ENCODE results near the gene AHI1. TPM values are rescaled to one million over a fixed set of nuclear protein-coding genes. Genes with fewer than 3 reads are reported as not detected.
"Not testable (repeated sequence)": the region's sequence is repeated elsewhere in the genome, so short reads cannot be mapped to it uniquely, and the experiment has no call there.

AHI1 gene
- polyA plus RNA-seq, 1 donor = 26.5 TPM

- no peaks in the 10 kb centered on the region for H3K4me1 ChIP-seq (ENCODE audit: control insufficient read depth, insufficient read depth, low read length)
- H3K36me3 ChIP-seq (ENCODE audit: control insufficient read depth, insufficient read depth, low read length) = no peaks in the 10 kb centered on the region
- H3K4me3 ChIP-seq (ENCODE audit: low read length) = no peak overlapping the region
- H3K27me3 ChIP-seq (ENCODE audit: control insufficient read depth, insufficient read depth, low read length) = no peaks in the 10 kb centered on the region
- H3K27ac ChIP-seq (ENCODE audit: low read length) = no peak overlapping the region
- DNase-seq = no peak
- no peaks in the 10 kb centered on the region for H3K9me3 ChIP-seq (ENCODE audit: control insufficient read depth, low read depth, low read length)
Measured at GRCh38 chr6:135344526-135344925, 153.0 kb downstream of the AHI1 start.

- not testable (repeated sequence) for H3K27me3 ChIP-seq (ENCODE audit: control insufficient read depth, insufficient read depth, low read length); H3K4me1 ChIP-seq (ENCODE audit: control insufficient read depth, insufficient read depth, low read length); H3K4me3 ChIP-seq (ENCODE audit: low read length); DNase-seq; H3K9me3 ChIP-seq (ENCODE audit: control insufficient read depth, low read depth, low read length); H3K36me3 ChIP-seq (ENCODE audit: control insufficient read depth, insufficient read depth, low read length); H3K27ac ChIP-seq (ENCODE audit: low read length)
- 100% methylated on average over 1 of the region's 8 CpGs for WGBS (ENCODE audit: insufficient coverage, low lambda C conversion rate)
Measured at GRCh38 chr6:135339920-135340319, 157.6 kb downstream of the AHI1 start.

DNA sequence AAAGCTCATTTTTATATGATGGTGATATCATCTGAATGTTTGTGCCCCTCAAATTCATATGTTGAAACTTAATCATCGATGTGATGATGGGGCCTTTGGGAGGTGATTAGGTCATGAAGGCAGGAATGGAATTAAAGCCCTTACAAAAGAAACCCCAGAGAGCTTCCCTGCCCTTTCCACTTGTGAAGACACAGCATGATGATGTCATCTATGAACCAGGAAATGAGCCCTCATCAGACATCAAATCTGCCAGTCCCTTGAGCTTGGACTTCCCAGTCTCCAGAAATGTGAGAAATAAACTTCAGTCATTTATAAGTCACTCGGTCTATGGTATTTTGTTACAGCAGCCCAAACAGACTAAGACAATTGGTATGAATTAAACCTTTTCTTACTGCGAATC lies 163.4 kb downstream of the AHI1 start:
- no peaks in the 10 kb centered on the region for H3K27me3 ChIP-seq (ENCODE audit: control insufficient read depth, insufficient read depth, low read length)
- no peak overlapping the region for H3K4me3 ChIP-seq (ENCODE audit: low read length)
- no CpG with 5 or more reads among the region's 3 CpGs for WGBS (ENCODE audit: insufficient coverage, low lambda C conversion rate)

GRCh38 chr6:135331002-135331401 lies 166.5 kb downstream of the AHI1 start:
- Histone ChIP-seq H3K36me3 (ENCODE audit: control insufficient read depth, insufficient read depth, low read length) (no peaks in the 10 kb centered on the region), H3K27me3 (ENCODE audit: control insufficient read depth, insufficient read depth, low read length) (no peaks in the 10 kb centered on the region), H3K27ac (ENCODE audit: low read length) (no peak overlapping the region), H3K4me1 (ENCODE audit: control insufficient read depth, insufficient read depth, low read length) (no peaks in the 10 kb centered on the region), H3K9me3 (ENCODE audit: control insufficient read depth, low read depth, low read length) (no peaks in the 10 kb centered on the region), H3K4me3 (ENCODE audit: low read length) (no peak overlapping the region)
- 100% methylated on average over 1 of the region's 2 CpGs for WGBS (ENCODE audit: insufficient coverage, low lambda C conversion rate)
- DNase-seq = no peak

More for the DNA sequence above, 163.4 kb downstream of the AHI1 start:
- Histone ChIP-seq H3K27ac (ENCODE audit: low read length) (no peak overlapping the region), H3K9me3 (ENCODE audit: control insufficient read depth, low read depth, low read length) (no peaks in the 10 kb centered on the region), H3K36me3 (ENCODE audit: control insufficient read depth, insufficient read depth, low read length) (no peaks in the 10 kb centered on the region), H3K4me1 (ENCODE audit: control insufficient read depth, insufficient read depth, low read length) (no peaks in the 10 kb centered on the region)
- no peak for DNase-seq

DNA sequence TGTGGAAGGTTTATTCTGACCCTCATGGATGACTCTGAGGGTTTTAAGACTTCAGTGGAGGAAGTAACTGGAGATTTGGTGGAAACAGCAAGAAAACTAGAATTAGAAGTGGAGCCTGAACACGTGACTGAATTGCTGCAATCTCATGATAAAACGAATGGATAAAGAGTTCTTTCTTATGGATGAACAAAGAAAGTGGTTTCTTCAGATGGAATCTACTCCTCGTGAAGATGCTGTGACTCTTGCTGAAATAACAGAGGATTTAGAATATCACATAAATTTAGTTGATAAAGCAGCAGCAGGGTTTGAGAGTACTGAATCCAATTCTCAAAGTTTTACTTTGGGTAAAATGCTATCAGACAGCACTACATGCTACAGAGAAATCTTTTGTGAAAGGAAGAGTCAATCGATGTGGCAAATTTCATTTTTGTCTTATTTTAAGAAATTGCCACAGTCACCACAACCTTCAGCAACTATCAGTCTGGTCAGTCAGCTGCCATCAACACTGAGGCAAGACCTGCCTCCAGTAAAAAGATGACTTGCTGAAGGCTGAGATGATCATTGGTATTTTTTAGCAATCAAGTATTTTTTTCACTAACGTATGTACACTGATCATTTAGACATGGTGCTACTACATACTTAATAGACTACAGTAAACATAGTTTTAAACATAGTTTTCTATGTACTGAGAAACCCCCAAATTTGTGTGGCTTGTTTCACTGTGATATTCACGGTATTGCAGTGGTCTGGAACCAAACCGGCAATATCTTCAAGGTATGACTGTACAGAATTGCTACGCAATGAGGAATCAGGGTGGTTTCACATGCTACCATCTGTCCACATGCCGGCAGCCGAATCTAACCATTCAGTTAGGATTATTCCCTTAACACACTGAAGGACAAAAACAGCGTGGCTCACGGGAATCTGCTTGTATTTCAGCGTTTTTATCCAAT lies 167.4 kb downstream of the AHI1 start:
- no peaks in the 10 kb centered on the region for H3K4me1 ChIP-seq (ENCODE audit: control insufficient read depth, insufficient read depth, low read length)
- H3K27me3 ChIP-seq (ENCODE audit: control insufficient read depth, insufficient read depth, low read length) = no peaks in the 10 kb centered on the region
- no peak overlapping the region for H3K27ac ChIP-seq (ENCODE audit: low read length)
- DNase-seq = no peak
- H3K4me3 ChIP-seq (ENCODE audit: low read length) = no peak overlapping the region
- no peaks in the 10 kb centered on the region for H3K36me3 ChIP-seq (ENCODE audit: control insufficient read depth, insufficient read depth, low read length)
- H3K9me3 ChIP-seq (ENCODE audit: control insufficient read depth, low read depth, low read length) = no peaks in the 10 kb centered on the region
- WGBS (ENCODE audit: insufficient coverage, low lambda C conversion rate) = 98% methylated on average over 5 of the region's 13 CpGs

DNA sequence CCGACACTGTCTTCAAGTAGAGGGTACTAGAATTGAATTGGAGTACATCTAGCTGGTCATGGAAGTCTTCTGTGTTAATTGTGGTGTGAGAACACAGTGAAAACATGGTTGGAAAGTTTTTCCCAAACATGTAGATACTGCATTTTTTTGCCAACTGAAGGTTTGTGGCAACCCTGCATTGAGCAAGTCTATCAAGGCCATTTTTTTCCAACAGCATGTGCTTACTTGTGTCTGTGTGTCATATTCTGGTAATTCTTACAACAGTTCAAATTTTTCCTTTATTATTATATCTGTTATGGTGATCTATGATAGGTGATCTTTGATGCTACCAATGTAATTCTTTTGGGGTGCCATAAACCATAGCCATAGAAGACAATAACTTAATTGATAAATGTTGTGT lies 169.4 kb downstream of the AHI1 start:
- Histone ChIP-seq H3K4me1 (ENCODE audit: control insufficient read depth, insufficient read depth, low read length) (no peaks in the 10 kb centered on the region), H3K4me3 (ENCODE audit: low read length) (no peak overlapping the region), H3K36me3 (ENCODE audit: control insufficient read depth, insufficient read depth, low read length) (no peaks in the 10 kb centered on the region), H3K9me3 (ENCODE audit: control insufficient read depth, low read depth, low read length) (no peaks in the 10 kb centered on the region), H3K27me3 (ENCODE audit: control insufficient read depth, insufficient read depth, low read length) (no peaks in the 10 kb centered on the region), H3K27ac (ENCODE audit: low read length) (no peak overlapping the region)
- DNase-seq = no peak
- WGBS (ENCODE audit: insufficient coverage, low lambda C conversion rate) = no CpG with 5 or more reads among the region's 1 CpG

- WGBS (ENCODE audit: insufficient coverage, low lambda C conversion rate) = no CpG with 5 or more reads among the region's 4 CpGs
- Histone ChIP-seq H3K4me1 (ENCODE audit: control insufficient read depth, insufficient read depth, low read length) (no peaks in the 10 kb centered on the region), H3K4me3 (ENCODE audit: low read length) (no peak overlapping the region), H3K36me3 (ENCODE audit: control insufficient read depth, insufficient read depth, low read length) (no peaks in the 10 kb centered on the region), H3K27ac (ENCODE audit: low read length) (no peak overlapping the region), H3K27me3 (ENCODE audit: control insufficient read depth, insufficient read depth, low read length) (no peaks in the 10 kb centered on the region), H3K9me3 (ENCODE audit: control insufficient read depth, low read depth, low read length) (no peaks in the 10 kb centered on the region)
- DNase-seq = no peak
Measured at GRCh38 chr6:135325624-135326424, 171.7 kb downstream of the AHI1 start.

DNA sequence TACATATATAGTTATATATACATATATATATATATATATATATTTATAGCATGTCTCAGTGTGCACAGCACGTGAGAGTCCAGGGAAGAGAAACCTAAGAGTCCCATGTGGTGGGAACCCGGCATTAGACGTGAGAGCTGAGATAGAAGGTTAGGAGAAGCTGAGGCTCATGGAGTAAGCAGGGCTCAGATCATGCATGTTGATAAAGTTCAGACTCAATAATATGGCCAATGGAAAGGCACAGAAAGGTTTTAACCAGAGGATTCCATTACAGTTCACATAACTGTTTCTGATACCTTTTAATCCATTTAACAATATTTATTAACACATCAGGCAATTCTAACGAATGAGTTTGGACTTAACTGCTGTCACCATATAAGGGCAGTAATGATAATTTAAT lies 173.0 kb downstream of the AHI1 start:
- no CpG with 5 or more reads among the region's 4 CpGs for WGBS (ENCODE audit: insufficient coverage, low lambda C conversion rate)
- DNase-seq = no peak
- no peaks in the 10 kb centered on the region for H3K27me3 ChIP-seq (ENCODE audit: control insufficient read depth, insufficient read depth, low read length)
- no peak overlapping the region for H3K27ac ChIP-seq (ENCODE audit: low read length)
- H3K9me3 ChIP-seq (ENCODE audit: control insufficient read depth, low read depth, low read length) = no peaks in the 10 kb centered on the region
- no peaks in the 10 kb centered on the region for H3K36me3 ChIP-seq (ENCODE audit: control insufficient read depth, insufficient read depth, low read length)
- H3K4me1 ChIP-seq (ENCODE audit: control insufficient read depth, insufficient read depth, low read length) = no peaks in the 10 kb centered on the region
- H3K4me3 ChIP-seq (ENCODE audit: low read length) = no peak overlapping the region

GRCh38 chr6:135323979-135324378 lies 173.6 kb downstream of the AHI1 start:
- Histone ChIP-seq H3K36me3 (ENCODE audit: control insufficient read depth, insufficient read depth, low read length) (no peaks in the 10 kb centered on the region), H3K27ac (ENCODE audit: low read length) (no peak overlapping the region), H3K9me3 (ENCODE audit: control insufficient read depth, low read depth, low read length) (no peaks in the 10 kb centered on the region), H3K27me3 (ENCODE audit: control insufficient read depth, insufficient read depth, low read length) (no peaks in the 10 kb centered on the region), H3K4me3 (ENCODE audit: low read length) (no peak overlapping the region), H3K4me1 (ENCODE audit: control insufficient read depth, insufficient read depth, low read length) (no peaks in the 10 kb centered on the region)
- no peak for DNase-seq
- no CpG with 5 or more reads among the region's 2 CpGs for WGBS (ENCODE audit: insufficient coverage, low lambda C conversion rate)

GRCh38 chr6:135323202-135323668 lies 174.3 kb downstream of the AHI1 start:
- H3K27me3 ChIP-seq (ENCODE audit: control insufficient read depth, insufficient read depth, low read length) = no peaks in the 10 kb centered on the region
- no peak overlapping the region for H3K27ac ChIP-seq (ENCODE audit: low read length)
- DNase-seq = peak in 1 of 2 donors; percentile 5
- no peaks in the 10 kb centered on the region for H3K36me3 ChIP-seq (ENCODE audit: control insufficient read depth, insufficient read depth, low read length)
- 60% methylated on average over 2 of the region's 6 CpGs for WGBS (ENCODE audit: insufficient coverage, low lambda C conversion rate)
- no peaks in the 10 kb centered on the region for H3K4me1 ChIP-seq (ENCODE audit: control insufficient read depth, insufficient read depth, low read length)
- H3K4me3 ChIP-seq (ENCODE audit: low read length) = no peak overlapping the region
- no peaks in the 10 kb centered on the region for H3K9me3 ChIP-seq (ENCODE audit: control insufficient read depth, low read depth, low read length)
